ENCODE measurements around the gene HAUS2.

The HAUS2 gene

GRCh38 chr15:42611532-42611931 lies 62.9 kb downstream of the HAUS2 start:
- DNase-seq = no peak

- no peak for DNase-seq
These were observed 63.8 kb downstream of the HAUS2 start for GRCh38 chr15:42612367-42612912.

GRCh38 chr15:42616107-42616506 lies 67.5 kb downstream of the HAUS2 start:
- DNase-seq = no peak
